SU-DHL-6 (cell line): ENCODE measurements around the gene NELFE.
A peak's percentile ranks its signal among the peaks of the same experiment; 100 is the strongest.

Source experiments
- H2AFZ ChIP-seq: fragments of 200-600 bp; sonication (generic); 2 replicates; pipeline ENCODE4 v1.6.1; 2014; ENCODE audit warnings: low read depth, mild to moderate bottlenecking, moderate library complexity, mixed read lengths, antibody characterized with exemption, low read length; ENCODE audit not compliant: severe bottlenecking
- H3F3A ChIP-seq: fragments of 200-600 bp; shearing (Covaris generic); 2 replicates; pipeline ENCODE4 v1.6.0; 2016; ENCODE audit warnings: antibody characterized with exemption, mild to moderate bottlenecking; ENCODE audit not compliant: insufficient read depth
- H3K27ac ChIP-seq: fragments of 200-600 bp; sonication (generic); 2 replicates; pipeline ENCODE4 v1.5.1; 2016; ENCODE audit warnings: low read depth, mild to moderate bottlenecking, low read length, moderate library complexity, mixed read lengths
- H3K27me3 ChIP-seq: fragments of 200-600 bp; sonication (generic), shearing (Covaris generic); 2 replicates; pipeline ENCODE4 v1.6.0; 2014; ENCODE audit warnings: mild to moderate bottlenecking, low read length
- H3K36me3 ChIP-seq: fragments of 200-600 bp; sonication (generic); 2 replicates; pipeline ENCODE4 v1.6.1; 2014; ENCODE audit warnings: mild to moderate bottlenecking, low read length, mixed read lengths
- H3K4me2 ChIP-seq: fragments of 300-600, 200-600 bp; shearing (Covaris generic), sonication (generic); 2 replicates; pipeline ENCODE4 v1.6.0; 2014; ENCODE audit warnings: low read length, low read depth, mild to moderate bottlenecking; ENCODE audit not compliant: poor library complexity, severe bottlenecking
- H3K4me3 ChIP-seq: fragments of 200-600 bp; sonication (generic); 2 replicates; pipeline ENCODE4 v1.5.1; 2014; ENCODE audit warnings: antibody characterized with exemption, low read length, mild to moderate bottlenecking, mixed read lengths; ENCODE audit not compliant: insufficient read depth, poor library complexity, severe bottlenecking
- H3K79me2 ChIP-seq: fragments of 200-600 bp; sonication (generic); 2 replicates; pipeline ENCODE4 v1.6.1; 2014; ENCODE audit warnings: mild to moderate bottlenecking, low read length, moderate library complexity; ENCODE audit not compliant: insufficient read depth
- H3K9ac ChIP-seq: fragments of 200-600 bp; sonication (generic); 2 replicates; pipeline ENCODE4 v1.7.0; 2014; ENCODE audit warnings: mild to moderate bottlenecking, low read length
- H3K9me2 ChIP-seq: fragments of 200-600 bp; sonication (generic); replicated peaks from 2 replicates; pipeline ENCODE4 v1.6.1; 2014; ENCODE audit warnings: low read length; ENCODE audit not compliant: insufficient read depth
- H3K9me3 ChIP-seq: fragments of 200-600 bp; sonication (generic); 2 replicates; pipeline ENCODE4 v1.6.1; 2014; ENCODE audit warnings: low read length, mixed read lengths; ENCODE audit not compliant: insufficient read depth
- H4K20me1 ChIP-seq: fragments of 200-600 bp; sonication (generic); 2 replicates; pipeline ENCODE4 v1.6.1; 2014; ENCODE audit warnings: low read depth, mild to moderate bottlenecking, antibody characterized with exemption, low read length, moderate library complexity, mixed read lengths
- CTCF ChIP-seq: fragments of 200-600 bp; sonication (generic); IDR thresholded peaks from one replicate; pipeline ENCODE4 v1.5.1; 2017; ENCODE audit warnings: antibody characterized with exemption, mild to moderate bottlenecking, low read length, moderate library complexity; ENCODE audit not compliant: insufficient read depth, poor library complexity, severe bottlenecking
- EZH2phosphoT487 ChIP-seq: fragments of 200-600 bp; sonication (generic), shearing (Covaris generic); conservative IDR thresholded peaks from 2 replicates; pipeline ENCODE4 v1.6.1; 2018; ENCODE audit warnings: mild to moderate bottlenecking, antibody characterized with exemption, low read length, moderate library complexity, mixed read lengths

The NELFE gene

DNA sequence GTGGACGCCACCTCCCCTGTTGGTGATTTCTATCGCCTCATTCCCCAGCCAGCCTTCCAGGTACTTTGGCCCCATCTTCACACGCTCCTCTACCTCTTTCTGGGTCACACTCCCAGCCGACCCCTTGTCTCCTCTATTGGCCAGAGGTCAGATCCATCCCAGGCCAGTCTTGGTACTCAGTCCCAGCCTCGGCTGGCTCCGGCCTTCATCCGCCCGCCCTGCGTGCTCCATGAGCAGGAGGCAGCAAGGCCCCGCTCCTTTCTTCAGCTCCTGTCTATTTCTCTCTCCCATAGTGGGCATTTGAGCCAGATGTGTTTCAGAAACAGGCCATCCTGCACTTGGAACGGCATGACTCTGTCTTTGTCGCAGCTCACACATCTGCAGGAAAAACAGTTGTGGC lies 2.8 kb upstream of the NELFE start:
- Histone ChIP-seq H4K20me1 (no peaks in the 10 kb centered on the region), H3K36me3 (peaks cover 3% of the 10 kb centered on the region; the same call in 1 of the 2 replicates), H3K27ac (no peak overlapping the region), H3F3A (no peaks in the 10 kb centered on the region), H3K4me3 (no peak overlapping the region), H3K9me2 (no peaks in the 10 kb centered on the region), H3K9ac (no peak overlapping the region), H3K9me3 (no peaks in the 10 kb centered on the region), H3K79me2 (peaks cover 30% of the 10 kb centered on the region), H3K4me2 (no peak overlapping the region), H2AFZ (no peak overlapping the region), H3K27me3 (no peaks in the 10 kb centered on the region)
- TF ChIP-seq CTCF (no peak), EZH2phosphoT487 (no peak)

DNA sequence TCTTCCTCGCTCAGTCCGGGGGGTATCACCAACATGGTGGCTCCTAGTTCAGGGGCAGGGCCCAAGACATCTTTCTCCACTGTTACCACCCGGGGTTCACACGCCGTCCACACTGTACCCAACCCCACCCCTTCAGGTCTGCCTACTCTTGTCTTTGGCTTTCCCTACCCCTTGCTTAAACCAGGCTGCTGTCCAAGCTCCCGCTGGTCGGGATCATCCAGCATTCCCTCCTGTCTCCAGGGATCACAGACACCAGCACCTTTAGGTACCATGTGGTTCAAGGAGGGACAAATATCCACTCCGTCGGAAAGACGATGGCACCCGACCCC lies 395 bp downstream of the NELFE start:
- Histone ChIP-seq H3K27ac (peak overlapping the region; percentile 4; the same call in 1 of the 2 replicates), H3K36me3 (0 out of 2 replicates have a peak, but pooled peaks cover 5% of the 10 kb centered on the region), H2AFZ (peak overlapping the region; percentile 36), H3K4me3 (peak overlapping the region; percentile 82), H4K20me1 (no peaks in the 10 kb centered on the region), H3K9me2 (no peaks in the 10 kb centered on the region), H3K27me3 (no peaks in the 10 kb centered on the region), H3K4me2 (peak overlapping the region; percentile 68), H3K9me3 (no peaks in the 10 kb centered on the region), H3K79me2 (peaks cover 30% of the 10 kb centered on the region), H3F3A (no peaks in the 10 kb centered on the region), H3K9ac (peak overlapping the region; percentile 79)
- no peak for TF ChIP-seq CTCF
- TF ChIP-seq EZH2phosphoT487, result no peak

- H3K4me3 ChIP-seq, result no peak overlapping the region
- H3K4me2 ChIP-seq, result no peak overlapping the region
- H3K27ac ChIP-seq, result no peak overlapping the region
Measured at GRCh38 chr6:31956796-31957195, 2.0 kb downstream of the NELFE start.

More at GRCh38 chr6:31956796-31957195, 2.0 kb downstream of the NELFE start:
- no peak overlapping the region for H3K9ac ChIP-seq
- H3K9me2 ChIP-seq, result no peaks in the 10 kb centered on the region
- H2AFZ ChIP-seq, result no peak overlapping the region
- no peaks in the 10 kb centered on the region for H3K27me3 ChIP-seq
- no peaks in the 10 kb centered on the region for H3F3A ChIP-seq
- H3K79me2 ChIP-seq, result peaks cover 30% of the 10 kb centered on the region
- 0 out of 2 replicates have a peak, but pooled peaks cover 5% of the 10 kb centered on the region for H3K36me3 ChIP-seq
- no peak for TF ChIP-seq EZH2phosphoT487
- TF ChIP-seq CTCF, result no peak
- no peaks in the 10 kb centered on the region for H4K20me1 ChIP-seq
- H3K9me3 ChIP-seq, result no peaks in the 10 kb centered on the region
